Measurements from ENCODE around the gene METTL22.
A peak's percentile ranks its signal among the peaks of the same experiment; 100 is the strongest.
"Not testable (repeated sequence)": the region's sequence is repeated elsewhere in the genome, so short reads cannot be mapped to it uniquely, and the experiment has no call there.

METTL22 gene

DNA sequence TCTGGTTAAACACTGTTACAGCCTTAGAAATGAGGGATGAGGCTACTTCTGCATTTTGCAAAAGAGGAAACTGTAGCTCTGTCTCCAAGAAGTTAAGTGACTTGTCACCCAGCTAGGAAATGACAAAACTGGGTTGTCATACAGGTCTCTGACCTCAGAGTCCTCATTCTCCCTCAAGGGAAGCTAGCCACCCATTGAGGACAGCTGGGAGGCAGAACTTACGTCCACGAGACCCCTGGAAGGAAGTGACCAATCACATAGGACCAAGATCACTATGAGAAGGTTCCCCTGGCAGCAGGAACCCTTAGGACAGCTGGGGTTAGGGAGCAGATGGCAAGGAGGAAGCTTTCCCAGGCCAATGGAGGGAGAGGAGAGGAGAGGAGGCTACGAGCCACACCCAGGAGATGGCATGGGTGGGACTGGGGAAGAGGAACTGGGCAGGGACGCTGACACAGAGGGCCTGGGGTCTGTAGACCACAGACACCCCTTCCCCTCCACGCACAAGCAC is 11.2 kb downstream of the METTL22 start:
- no peak for DNase-seq

GRCh38 chr16:8634991-8635736 is 13.7 kb downstream of the METTL22 start:
- no peak for DNase-seq

DNA sequence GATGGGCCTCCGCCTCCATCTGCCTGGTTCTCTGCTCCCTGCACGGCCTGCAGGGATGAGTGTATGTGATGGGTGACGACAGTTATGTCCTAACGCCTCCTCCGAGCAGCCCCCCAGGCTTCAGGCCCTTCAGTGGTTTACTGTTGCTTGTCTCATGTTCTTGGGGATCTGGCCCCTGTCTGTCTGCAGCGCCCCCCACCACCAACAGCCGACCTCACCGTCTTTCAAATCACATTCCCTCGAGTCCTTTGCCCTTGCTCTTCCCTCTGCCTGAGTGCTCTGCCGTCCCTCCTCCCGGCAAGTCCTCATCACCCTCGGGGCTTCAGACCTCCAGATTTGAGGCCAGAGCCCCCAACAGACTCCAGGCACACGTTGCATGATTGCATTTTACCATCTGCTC is 18.2 kb downstream of the METTL22 start:
- no peak for DNase-seq

DNA sequence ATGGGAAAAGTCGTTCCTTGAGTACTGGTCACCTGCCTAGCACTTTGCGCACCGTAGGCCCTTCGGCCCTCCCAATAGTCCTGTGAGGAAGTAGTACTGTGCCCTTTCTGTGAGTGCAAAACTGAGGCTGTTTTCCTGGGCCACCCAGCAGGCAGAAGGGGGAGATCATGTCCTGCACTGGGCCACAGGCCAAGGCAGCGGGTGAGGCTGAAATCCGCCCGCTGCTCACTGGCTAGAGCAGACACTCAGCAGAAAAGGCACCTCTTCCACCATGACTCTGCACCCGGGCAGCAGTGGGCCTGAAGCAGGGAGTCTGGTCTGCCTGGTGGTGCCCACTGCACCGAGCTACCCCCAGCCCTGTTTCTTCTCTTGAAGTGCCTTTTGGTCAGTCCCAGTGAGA is 20.2 kb downstream of the METTL22 start:
- DNase-seq, result peak in 1 of 2 donors; percentile 10

GRCh38 chr16:8642146-8642545 is 20.6 kb downstream of the METTL22 start:
- no peak for DNase-seq

GRCh38 chr16:8644211-8645140 is 23.0 kb downstream of the METTL22 start:
- peak in 1 of 2 donors; percentile 20 for DNase-seq

DNA sequence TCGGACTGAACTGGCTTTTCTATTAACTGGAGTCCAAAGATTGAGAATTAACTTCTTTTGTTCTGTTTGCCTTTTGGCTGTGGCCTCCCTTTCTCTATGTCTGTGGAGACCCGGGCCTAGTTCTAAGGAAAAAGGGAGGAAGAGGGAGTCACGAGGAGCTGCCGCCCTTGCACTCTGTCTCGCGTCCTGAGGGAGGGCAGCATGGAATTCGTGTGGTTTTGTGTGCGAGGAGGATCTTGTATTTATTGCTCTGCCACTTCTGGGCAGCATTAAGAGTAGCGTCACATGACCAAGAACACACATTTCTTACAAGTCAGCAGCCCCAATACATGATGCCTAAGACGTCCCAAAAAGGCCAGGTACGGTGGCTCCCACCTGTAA is 23.6 kb downstream of the METTL22 start:
- DNase-seq, result no peak

- no peak for DNase-seq
Observed at GRCh38 chr16:8645831-8646230, 24.3 kb downstream of the METTL22 start.

DNA sequence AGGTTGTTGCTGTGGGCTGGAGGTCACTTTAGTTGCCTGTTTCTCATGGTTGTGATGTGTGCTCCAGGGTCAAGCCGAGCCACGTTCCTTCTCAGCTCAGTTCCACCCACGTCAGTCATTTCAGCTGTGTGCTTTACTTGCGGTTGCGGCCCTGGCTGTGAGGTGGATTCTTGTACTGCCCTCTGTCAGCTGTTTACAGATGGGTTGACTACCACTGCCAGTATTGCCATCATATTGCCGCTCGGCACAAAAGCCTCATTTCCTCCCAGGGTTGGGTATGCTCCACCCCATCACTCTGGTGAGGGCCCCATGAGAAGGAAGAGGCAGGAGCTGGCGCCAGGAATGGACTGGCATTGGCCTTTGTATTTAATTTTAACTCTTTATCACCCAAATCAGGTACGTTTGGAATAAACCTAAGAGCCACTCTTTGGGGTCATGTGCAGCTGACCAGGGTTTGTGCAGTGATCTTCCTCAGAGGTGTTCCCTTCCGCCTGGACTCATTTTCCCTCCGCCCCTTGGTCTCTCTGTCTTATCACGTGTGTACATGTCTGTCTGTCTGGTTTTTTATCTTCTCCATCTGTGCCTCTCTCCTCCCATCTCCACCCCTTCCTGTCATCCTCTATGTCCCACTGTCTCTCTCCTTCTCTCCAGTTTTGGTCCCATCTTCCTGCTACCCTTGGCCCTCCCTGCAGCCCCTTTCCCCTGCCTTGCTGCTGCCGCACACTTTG is 25.0 kb downstream of the METTL22 start:
- DNase-seq, result no peak

- DNase-seq, result no peak
Observed at GRCh38 chr16:8647721-8648318, 26.3 kb downstream of the METTL22 start.

- no peak for DNase-seq
Observed at GRCh38 chr16:8648877-8649276, 27.4 kb downstream of the METTL22 start.

- DNase-seq, result no peak
Observed at GRCh38 chr16:8649829-8650554, 28.5 kb downstream of the METTL22 start.

DNA sequence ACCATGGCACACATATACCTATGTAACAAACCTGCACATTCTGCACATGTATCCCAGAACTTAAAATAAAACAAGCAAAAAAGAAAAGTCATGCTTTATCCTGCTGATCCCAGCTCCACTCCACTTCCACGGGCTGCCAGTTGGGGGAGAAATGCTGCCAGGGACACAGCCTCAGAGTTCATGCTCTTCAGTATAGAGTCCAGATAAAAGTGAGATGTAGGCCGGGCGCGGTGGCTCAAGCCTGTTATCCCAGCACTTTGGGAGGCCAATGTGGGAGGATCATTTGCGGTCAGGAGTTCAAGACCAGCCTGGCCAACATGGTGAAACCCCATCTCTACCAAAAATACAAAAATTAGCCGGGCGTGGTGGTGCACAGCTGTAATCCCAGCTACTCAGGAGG is 30.5 kb downstream of the METTL22 start:
- DNase-seq, result not testable (repeated sequence)

DNA sequence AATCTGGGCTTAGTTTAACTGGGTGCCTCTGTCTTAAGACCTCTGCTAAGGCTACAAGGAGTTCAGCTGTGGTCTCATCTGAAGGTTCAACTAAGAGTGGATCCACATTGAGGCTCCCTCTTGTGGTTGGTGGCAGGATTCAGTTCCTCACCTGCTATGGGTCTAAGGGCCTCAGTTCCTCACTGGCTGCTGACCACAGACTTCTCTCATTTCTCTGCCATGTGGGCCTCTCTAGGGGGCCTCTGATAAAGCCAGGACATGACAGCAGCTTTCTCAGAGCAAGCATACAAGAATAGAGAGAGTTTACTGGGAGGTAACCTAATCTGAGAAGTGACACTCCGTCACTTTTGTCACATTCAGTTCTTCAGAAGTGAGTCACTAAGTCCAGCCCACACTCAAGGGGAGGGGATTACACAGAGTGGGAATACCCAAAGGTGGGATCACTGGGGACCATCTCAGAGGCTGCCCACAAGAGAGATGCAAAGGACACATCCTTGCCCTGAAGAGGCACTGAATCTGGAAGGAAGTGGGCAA is 33.8 kb downstream of the METTL22 start:
- no peak for DNase-seq

DNA sequence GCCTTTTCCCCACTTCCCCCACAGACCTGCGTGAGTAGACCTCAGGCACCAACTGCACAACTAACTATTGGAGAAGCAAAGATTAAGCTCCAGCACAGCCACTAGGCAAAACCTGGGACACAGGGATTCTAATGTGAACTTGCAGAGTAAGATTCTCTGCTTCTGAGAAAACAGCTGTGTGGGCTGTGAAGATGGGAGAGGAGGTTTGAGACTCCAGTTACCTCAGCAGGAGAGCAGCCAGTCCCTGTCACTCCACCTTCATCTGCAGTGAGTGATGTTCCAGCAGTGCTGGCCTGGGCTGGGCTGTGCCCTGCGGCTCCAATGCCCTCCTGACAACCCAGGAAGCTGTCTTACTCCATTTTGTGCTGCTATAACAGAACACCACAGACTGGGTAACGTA is 34.9 kb downstream of the METTL22 start:
- DNase-seq, result no peak

GRCh38 chr16:8660841-8661301 is 39.4 kb downstream of the METTL22 start:
- DNase-seq, result peak; percentile 9 to 53

GRCh38 chr16:8661703-8662102 is 40.2 kb downstream of the METTL22 start:
- DNase-seq, result no peak

- DNase-seq, result no peak
Observed at GRCh38 chr16:8663192-8664089, 41.9 kb downstream of the METTL22 start.

DNA sequence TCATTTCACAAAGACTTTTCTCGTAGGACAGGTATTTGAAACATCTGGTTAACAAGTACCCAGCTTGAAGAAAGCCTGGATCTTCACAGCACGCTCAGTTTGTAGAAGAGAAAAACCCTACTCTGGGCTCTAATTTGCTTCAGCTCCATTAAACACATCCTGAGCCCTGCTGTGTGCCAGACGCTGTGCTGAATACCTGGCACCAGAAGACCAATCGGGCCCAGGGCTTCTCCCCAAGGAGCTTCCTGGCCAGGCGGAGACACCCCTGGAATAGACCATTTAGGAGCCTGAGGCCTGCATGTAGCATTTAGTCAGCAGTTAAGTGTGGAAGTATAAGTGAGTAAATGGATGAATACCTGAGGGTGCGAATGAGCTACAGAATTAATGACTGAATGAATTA is 44.0 kb downstream of the METTL22 start:
- DNase-seq, result no peak

DNA sequence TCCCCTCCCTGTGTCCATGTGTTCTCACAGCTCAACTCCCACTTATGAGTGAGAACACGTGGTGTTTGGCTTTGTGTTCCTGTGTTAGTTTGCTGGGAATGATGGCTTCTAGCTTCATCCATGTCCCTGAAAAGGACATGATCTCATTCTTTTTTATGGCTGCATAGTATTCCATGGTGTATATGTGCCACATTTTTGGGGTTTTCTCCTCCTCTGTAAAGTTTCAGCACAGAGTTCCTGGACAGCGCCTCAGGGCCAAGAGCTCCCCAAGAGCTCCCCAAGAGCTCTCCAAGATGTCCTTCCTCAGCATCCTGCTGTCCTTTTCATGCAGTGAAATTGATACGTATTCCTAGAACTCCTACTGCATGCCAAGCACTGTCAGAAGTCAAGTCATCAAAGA is 46.0 kb downstream of the METTL22 start:
- no peak for DNase-seq

Data from hippocampal formation (tissue), 2 donors.